GM12892 (cell line): Measurements from ENCODE around the gene JMJD8.

Experiments
- DNase-seq: peaks from one replicate; pipeline ENCODE4 v3.0.0; 2011; ENCODE audit not compliant: insufficient read length
- FAIRE-seq: peaks from 2 replicates; lab custom pipeline; 2011; peaks lifted over from hg19 to GRCh38; lab: Jason Lieb, UNC
- POLR2A ChIP-seq: IDR thresholded peaks from 2 replicates; pipeline ENCODE4 v1.6.1; 2011; ENCODE audit warnings: low read depth, low read length, control low read depth
- POLR2AphosphoS5 ChIP-seq: IDR thresholded peaks from 2 replicates; pipeline ENCODE4 v1.6.1; 2011; ENCODE audit warnings: low read depth, low read length, control low read depth
- TAF1 ChIP-seq: IDR thresholded peaks from 2 replicates; pipeline ENCODE4 v1.6.1; 2011; ENCODE audit warnings: low read depth, mild to moderate bottlenecking, control low read depth, low read length, borderline replicate concordance

Gene JMJD8

GRCh38 chr16:727291-727977, 43.3 kb upstream of the JMJD8 start:
- TF ChIP-seq POLR2A = no peak
- TF ChIP-seq TAF1 = no peak
- TF ChIP-seq POLR2AphosphoS5 = no peak
- FAIRE-seq = peak; percentile 71
- DNase-seq = no peak

- TF ChIP-seq TAF1 (no peak), POLR2A (no peak), POLR2AphosphoS5 (no peak)
- DNase-seq (peak; percentile 82), FAIRE-seq (peak; percentile 82)
Observed at GRCh38 chr16:726438-727290, 42.5 kb upstream of the JMJD8 start, which contains the start of the genes CCDC78 and HAGHL. Gene CCDC78 (minus strand): TSS chr16:726443. CDS start chr16:726367, 76 bp downstream. Gene HAGHL (plus strand): TSS chr16:727106. CDS start chr16:727510, 404 bp downstream.

DNA sequence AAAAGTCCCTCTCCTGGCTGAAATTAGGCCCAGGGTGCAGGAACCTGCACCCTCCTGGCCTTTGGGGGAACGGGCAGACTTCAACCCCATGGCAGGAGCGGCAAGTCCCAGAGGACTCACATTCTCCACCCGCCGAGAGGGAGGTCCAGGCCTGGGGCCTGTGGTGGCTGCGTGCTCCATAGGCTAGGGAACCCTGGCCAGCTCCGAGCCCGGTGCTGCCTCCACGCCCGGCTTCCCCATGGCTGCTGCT, 42.0 kb upstream of the JMJD8 start:
- no peak; the same call in 1 of the 2 replicates for TF ChIP-seq POLR2A
- no peak for TF ChIP-seq POLR2AphosphoS5
- TF ChIP-seq TAF1 = no peak
- FAIRE-seq (no peak), DNase-seq (no peak)

DNA sequence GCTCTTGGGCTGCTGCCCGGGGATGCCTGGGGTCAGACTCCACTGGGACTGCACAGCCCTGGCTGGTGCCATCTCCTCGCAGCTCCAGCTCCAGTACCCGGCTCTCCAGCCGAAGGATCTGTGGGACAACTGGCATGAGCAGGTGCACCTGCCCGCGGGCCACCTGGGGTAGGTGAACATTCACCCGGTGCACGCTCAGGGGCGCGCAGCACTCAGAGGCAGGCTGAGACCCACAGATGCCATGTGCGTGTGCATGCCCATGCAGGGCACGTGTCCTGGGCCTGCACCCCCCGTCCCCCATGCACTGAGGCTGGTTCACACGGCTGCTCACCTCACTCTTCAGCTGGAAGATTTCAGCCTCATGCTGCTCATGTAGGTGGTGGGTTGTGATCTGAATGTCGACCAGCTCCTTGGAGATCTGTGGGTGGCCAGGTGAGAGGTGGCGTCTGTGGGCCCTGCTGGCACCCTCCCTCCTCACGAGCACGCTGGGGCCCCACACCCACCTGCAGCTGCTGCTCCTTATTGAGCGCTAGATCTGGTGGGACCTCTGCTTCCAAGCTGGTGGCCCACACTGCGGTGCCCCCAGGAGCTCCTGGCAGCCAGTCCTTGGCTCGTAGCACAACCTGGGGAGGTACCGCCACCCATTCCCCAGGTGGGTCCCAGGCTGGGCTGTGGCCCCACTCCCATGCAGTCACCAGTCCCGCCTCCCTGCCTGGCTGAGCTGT, 41.5 kb upstream of the JMJD8 start:
- DNase-seq (no peak), FAIRE-seq (no peak)
- TF ChIP-seq POLR2A (no peak; the same call in 1 of the 2 replicates), POLR2AphosphoS5 (no peak), TAF1 (no peak)

- FAIRE-seq (no peak), DNase-seq (no peak)
- TF ChIP-seq POLR2AphosphoS5 = no peak
- no peak; the same call in 1 of the 2 replicates for TF ChIP-seq POLR2A
- TF ChIP-seq TAF1 = no peak
Observed at GRCh38 chr16:725041-725376, 40.9 kb upstream of the JMJD8 start.

DNA sequence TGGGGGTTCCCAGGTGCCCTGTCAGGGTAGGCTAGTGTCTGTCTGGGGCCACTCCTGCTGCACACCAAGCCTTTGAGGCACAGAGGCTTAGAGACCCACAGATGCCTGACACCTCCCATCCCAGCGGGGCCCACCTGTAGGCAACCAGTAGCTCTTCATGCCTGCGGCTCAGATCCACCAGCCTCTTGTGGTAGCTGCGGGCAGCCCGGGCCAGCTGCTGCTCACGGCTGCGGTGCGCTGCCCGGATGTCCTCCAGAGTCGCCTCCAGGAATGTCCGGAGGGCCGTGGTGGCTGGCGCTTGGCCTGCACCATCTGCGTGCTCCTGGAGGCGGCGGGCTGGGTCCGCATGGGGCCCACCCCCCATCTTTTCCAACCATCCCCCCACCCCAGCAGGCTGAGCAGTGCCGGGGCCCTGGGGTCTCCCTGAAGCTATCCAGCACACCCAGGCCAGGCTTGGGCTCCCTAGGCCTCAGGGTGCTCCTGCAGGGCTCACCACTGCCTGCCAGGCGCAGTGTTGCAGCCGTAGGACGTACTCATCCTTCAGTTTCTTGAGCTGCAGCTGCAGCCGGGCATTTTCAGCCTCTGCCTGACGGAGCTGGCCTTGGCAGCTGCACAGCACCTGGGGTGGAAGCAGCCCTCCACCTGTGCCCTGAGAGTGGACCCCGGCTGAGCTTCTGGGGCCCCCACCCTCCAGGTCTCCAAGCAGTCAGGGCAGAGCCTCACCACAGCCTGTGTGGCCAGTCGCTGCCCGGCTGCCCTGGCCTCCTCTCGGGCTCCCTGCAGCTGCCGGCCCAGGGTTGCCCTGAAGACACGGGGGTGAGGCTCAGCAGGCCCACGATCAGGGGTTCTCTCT, 40.3 kb upstream of the JMJD8 start:
- FAIRE-seq (no peak), DNase-seq (no peak)
- TF ChIP-seq POLR2AphosphoS5 = no peak
- peak; percentile 27; the same call in 1 of the 2 replicates for TF ChIP-seq POLR2A

DNA sequence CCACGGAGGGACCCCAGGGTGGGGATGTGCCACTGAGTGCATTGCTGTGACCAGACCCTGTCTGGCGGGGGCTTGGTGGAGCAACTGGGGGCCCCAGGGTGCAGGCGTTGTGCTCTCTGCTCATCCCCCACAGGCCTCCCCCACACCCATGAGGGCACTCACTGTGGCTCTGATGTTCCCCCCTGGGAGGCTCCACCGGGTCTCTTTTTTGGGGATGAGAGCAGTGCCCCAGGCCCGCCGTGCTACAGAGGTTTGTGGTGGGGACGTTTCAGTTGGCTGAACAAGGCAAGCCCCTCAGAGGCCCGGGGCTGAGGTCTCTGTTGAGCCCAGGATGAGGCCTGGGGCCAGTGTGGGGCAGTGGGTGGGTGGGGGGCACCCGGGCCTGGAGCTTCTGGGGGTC, 39.6 kb upstream of the JMJD8 start:
- no peak for FAIRE-seq
- TF ChIP-seq POLR2AphosphoS5 = no peak
- TF ChIP-seq TAF1 = no peak
- TF ChIP-seq POLR2A = no peak
- DNase-seq = no peak

DNA sequence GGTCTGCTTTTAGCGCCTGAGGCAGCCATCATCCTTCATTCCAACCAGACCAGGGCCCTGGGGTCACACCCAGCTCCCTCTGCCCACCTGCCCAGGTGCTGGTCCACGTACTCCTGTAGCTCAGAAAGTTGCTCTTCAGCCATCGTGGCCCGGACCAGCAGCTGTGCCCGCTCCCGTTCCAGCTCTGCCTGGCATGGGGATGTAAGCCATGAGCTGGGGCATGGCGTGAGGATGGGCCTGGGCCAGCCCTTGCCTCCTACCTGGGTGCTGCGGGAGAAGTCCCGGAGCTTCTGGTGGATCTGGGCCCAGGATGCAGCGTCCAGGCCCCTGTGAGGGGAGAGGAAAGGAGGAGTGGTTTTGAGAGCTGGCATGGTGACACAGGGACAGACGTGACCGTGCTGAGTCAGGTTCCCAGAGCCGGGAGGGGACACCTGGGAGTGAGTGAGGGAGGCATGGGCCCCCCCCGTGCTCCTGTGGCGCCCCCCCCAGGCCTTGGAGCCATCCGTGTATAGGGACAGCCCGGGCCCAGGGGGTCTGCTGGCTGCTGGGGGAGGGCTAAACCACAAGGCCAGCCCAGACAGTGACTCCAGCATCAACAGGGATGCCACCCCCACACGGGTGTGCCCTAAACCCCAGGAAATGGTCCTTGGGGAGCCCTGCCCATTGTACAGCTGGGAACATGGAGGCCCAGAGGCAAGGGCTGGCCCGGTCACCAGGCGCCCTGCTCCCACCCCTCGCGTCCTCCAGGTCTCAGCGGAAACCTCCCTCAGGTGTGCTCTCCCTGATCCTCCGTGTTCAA, 38.9 kb upstream of the JMJD8 start:
- FAIRE-seq (no peak), DNase-seq (no peak)

DNA sequence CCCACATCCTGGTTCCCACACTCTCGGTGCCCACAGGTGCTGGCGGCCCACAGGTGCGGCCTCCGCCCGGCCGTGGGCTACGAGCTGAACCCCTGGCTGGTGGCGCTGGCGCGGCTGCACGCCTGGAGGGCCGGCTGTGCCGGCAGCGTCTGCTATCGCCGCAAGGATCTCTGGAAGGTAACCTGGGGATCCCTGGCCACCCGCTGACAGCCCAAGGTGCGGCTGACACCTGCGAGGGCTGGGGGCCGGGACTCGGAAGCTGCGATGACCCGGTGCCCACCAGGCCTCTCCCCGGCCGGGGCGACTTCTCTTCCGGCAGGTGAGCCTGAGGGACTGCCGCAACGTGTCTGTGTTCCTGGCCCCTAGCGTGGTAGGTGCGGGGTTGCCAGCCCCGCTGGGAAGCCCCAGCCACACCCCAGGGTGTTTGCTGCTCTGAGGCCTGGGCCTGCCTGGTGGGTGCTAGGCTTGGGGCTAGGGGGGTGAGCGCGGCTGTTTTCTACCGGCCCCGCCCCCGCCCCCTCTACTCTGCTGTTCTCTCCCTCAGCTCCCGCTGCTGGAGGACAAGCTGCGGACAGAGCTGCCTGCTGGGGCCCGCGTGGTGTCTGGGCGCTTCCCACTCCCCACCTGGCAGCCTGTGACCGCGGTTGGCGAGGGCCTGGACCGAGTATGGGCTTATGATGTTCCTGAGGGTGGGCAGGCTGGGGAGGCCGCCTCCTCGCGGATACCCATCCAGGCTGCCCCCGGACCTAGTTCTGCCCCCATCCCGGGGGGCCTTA, 37.8 kb upstream of the JMJD8 start:
- DNase-seq (no peak), FAIRE-seq (no peak)

More for the DNA sequence above, 38.9 kb upstream of the JMJD8 start:
- TF ChIP-seq POLR2A (no peak), POLR2AphosphoS5 (no peak; the same call in 1 of the 2 replicates), TAF1 (no peak)

More for the DNA sequence above, 37.8 kb upstream of the JMJD8 start:
- TF ChIP-seq POLR2A (no peak), TAF1 (no peak), POLR2AphosphoS5 (no peak)
